ENCODE measurements around the gene RCBTB1.

DNA sequence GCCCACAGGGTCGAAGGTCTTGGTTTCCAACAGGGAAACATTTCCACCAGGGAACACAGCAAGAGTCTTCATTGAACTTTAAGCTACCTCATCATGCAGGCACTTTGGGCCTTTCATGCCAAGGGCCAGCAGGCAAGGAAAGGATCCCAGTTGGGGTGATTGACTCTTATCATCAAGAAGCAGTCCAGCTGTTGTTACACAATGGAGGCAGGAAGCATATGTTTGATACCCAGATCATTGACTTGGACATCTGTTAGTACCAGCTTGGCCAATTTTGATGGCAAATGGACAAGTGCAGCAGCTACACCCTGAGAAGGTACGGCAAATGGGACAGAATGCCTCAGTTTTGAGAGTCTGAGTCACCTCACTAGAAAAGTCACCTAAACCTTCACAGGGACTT lies 10.9 kb upstream of the RCBTB1 start:
- no peak for TF ChIP-seq EZH2 (IDR thresholded peaks at IDR 0.05; ENCODE audit: borderline replicate concordance, control insufficient read depth, low read depth, low read length)
- TF ChIP-seq, protein P1, sequence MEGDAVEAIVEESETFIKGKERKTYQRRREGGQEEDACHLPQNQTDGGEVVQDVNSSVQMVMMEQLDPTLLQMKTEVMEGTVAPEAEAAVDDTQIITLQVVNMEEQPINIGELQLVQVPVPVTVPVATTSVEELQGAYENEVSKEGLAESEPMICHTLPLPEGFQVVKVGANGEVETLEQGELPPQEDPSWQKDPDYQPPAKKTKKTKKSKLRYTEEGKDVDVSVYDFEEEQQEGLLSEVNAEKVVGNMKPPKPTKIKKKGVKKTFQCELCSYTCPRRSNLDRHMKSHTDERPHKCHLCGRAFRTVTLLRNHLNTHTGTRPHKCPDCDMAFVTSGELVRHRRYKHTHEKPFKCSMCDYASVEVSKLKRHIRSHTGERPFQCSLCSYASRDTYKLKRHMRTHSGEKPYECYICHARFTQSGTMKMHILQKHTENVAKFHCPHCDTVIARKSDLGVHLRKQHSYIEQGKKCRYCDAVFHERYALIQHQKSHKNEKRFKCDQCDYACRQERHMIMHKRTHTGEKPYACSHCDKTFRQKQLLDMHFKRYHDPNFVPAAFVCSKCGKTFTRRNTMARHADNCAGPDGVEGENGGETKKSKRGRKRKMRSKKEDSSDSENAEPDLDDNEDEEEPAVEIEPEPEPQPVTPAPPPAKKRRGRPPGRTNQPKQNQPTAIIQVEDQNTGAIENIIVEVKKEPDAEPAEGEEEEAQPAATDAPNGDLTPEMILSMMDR (IDR thresholded peaks at IDR 0.05 in 2 of 3, conservative IDR thresholded peaks at IDR 0.05 in 1 of 3; ENCODE audit: control insufficient read depth in 2 of 3, extremely low read depth in 1 of 3, insufficient read depth in 1 of 3, low read depth in 3 of 3, low read length in 3 of 3): no peak
- TF ChIP-seq YY1 (IDR thresholded peaks at IDR 0.05; ENCODE audit: low read depth, low read length): no peak
- no peak for TF ChIP-seq JUND (IDR thresholded peaks at IDR 0.05; ENCODE audit: low read depth, low read length)
- TF ChIP-seq POLR2A (IDR thresholded peaks at IDR 0.05; ENCODE audit: low read depth, low read length): no peak
- TF ChIP-seq NRF1 (conservative IDR thresholded peaks at IDR 0.05; ENCODE audit: low read depth, low read length): no peak
- no peak for TF ChIP-seq MXI1 (IDR thresholded peaks at IDR 0.05; ENCODE audit: low read depth, low read length)
- no peak for TF ChIP-seq CREB1 (IDR thresholded peaks at IDR 0.05; ENCODE audit: low read depth)
- no peak for TF ChIP-seq RUNX3 (IDR thresholded peaks at IDR 0.05; ENCODE audit: low read length)
- TF ChIP-seq, protein P2, sequence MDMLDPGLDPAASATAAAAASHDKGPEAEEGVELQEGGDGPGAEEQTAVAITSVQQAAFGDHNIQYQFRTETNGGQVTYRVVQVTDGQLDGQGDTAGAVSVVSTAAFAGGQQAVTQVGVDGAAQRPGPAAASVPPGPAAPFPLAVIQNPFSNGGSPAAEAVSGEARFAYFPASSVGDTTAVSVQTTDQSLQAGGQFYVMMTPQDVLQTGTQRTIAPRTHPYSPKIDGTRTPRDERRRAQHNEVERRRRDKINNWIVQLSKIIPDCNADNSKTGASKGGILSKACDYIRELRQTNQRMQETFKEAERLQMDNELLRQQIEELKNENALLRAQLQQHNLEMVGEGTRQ (IDR thresholded peaks at IDR 0.05; ENCODE audit: borderline replicate concordance, low read depth, low read length): no peak
- TF ChIP-seq SP1 (IDR thresholded peaks at IDR 0.05; ENCODE audit: low read depth, low read length): no peak

Data from GM12878 (cell line).